Suppressor macrophage treated with lipopolysaccharide for 1 hour (primary cell): Measurements from ENCODE around the gene ULBP3.
"Not testable (repeated sequence)": the region's sequence is repeated elsewhere in the genome, so short reads cannot be mapped to it uniquely, and the experiment has no call there.

Experiments used
- DNase-seq, 3 donors: peaks; one replicate each; pipeline ENCODE4 v3.0.0-alpha.2; 2020 to 2022

Gene ULBP3

GRCh38 chr6:150014623-150015280 lies 54.2 kb downstream of the ULBP3 start:
- not testable (repeated sequence) for DNase-seq

GRCh38 chr6:150013785-150014622 lies 54.9 kb downstream of the ULBP3 start:
- not testable (repeated sequence) for DNase-seq

GRCh38 chr6:150012846-150013784 lies 55.8 kb downstream of the ULBP3 start:
- not testable (repeated sequence) for DNase-seq
